HG03095 (cell line): ENCODE measurements around the gene MYH6.
"Not testable (repeated sequence)": the region's sequence is repeated elsewhere in the genome, so short reads cannot be mapped to it uniquely, and the experiment has no call there.

Experiments used
- ATAC-seq: cut with Tn5 transposase; IDR thresholded peaks from one replicate; pipeline ENCODE4 v1.9.1; 2021; ENCODE audit warnings: moderate library complexity; ENCODE audit not compliant: unreplicated experiment

The MYH6 gene

GRCh38 chr14:23399591-23399990, 8.5 kb downstream of the MYH6 start:
- no peak for ATAC-seq

GRCh38 chr14:23399136-23399535, 8.9 kb downstream of the MYH6 start:
- ATAC-seq = no peak

DNA sequence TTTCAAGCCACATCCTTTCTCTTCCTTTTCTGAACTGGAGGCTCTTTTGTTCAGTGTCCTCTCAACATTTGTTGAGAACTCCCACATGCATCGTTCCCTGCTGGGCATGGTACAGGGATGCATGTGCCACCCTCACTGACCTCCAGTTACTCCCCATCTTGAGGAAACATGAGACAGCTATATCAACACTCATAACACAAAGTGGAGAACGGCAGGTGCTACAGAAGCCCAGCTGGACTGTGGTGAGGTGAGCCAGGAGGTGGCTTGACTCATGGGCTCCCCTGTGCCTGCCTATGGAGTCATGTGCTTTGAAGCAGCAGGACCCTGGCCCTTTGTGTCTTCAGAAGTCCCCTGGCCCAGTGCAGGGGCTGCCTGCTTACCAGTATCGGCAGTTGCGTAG, 9.7 kb downstream of the MYH6 start:
- ATAC-seq = no peak

GRCh38 chr14:23396781-23397407, 11.2 kb downstream of the MYH6 start:
- ATAC-seq = no peak

DNA sequence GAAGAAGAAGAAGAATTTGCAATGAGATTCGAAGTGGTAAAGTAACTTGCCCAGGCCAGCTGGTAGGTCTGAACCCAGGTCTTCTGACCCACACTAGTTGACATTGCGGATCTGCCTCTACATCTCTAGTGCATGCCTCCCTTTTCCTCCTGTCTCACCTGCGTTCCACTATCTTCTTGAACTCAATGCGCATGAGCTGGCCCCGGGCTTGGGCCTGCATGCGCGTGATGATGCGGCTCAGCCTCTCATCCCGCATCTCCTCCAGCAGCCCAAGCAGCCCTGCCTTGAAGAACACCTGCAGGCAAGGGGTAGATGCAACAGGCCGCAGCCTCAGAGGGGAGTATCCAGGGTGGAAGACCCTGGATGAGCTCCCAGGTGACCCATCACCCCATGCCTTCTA, 11.9 kb downstream of the MYH6 start:
- ATAC-seq = no peak

GRCh38 chr14:23392613-23393012, 15.5 kb downstream of the MYH6 start:
- ATAC-seq = no peak

DNA sequence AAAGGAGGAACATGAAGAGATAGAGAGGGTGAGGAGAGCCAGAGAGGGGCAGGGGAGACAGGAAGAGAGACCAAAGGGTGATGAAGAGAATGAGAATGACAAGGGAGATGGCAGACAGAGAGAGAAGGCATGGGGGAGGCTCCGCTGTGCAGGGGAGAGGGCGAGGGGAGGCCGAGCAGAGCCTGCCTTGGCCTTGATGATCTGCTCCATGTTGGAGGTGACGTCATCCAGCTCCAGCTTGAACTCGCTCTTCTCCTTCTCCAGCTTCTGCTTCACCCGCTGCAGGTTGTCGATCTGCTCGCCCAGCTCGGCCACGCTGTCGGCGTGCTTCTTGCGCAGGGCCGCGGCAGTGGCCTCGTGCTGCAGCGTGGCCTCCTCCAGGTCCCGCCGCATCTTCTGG, 18.2 kb downstream of the MYH6 start:
- not testable (repeated sequence) for ATAC-seq

DNA sequence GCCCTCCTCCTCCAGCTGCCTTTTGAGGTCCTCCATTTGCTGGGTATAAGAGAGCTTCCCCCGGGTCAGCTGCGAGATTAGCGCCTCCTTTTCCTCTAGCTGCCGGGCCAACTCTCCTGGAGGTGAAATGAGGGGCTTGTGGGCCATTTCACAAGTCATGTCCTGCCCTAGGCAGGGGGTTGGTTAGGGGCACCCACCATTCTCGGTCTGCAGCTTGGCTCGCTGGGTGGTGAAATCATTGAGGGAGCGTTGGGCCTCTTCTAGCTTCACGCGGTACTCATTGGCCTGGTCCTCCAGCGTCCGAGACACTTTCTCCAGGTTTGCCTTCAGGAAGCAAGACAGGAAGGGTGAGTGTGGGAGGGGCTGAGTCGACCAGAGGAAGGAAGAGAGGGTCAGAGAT, 18.7 kb downstream of the MYH6 start:
- ATAC-seq = no peak

DNA sequence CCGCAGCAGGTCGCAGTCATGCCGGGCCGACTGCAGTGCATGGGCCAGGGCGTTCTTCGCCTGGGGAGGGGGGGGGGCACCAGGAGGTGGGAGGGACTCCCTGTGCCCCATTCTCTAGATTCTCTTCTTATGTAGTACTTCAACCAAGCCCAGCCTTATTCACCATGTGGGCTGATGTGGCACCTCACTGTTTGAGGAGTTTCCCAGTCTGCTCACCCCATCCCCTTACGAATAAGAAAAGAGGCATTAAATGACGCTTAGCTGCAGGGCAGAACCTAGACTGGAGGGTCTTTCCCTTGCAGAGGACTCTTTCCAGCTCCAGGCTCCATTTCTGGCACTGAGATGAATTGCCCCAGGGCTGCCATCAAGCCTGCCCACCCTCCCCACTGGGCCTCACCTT, 19.1 kb downstream of the MYH6 start:
- no peak for ATAC-seq

GRCh38 chr14:23387916-23388882, 19.9 kb downstream of the MYH6 start:
- no peak for ATAC-seq

- ATAC-seq = no peak
These were observed 21.1 kb downstream of the MYH6 start for GRCh38 chr14:23386999-23387398.

- not testable (repeated sequence) for ATAC-seq
These were observed 21.8 kb downstream of the MYH6 start for GRCh38 chr14:23386266-23386657.

- no peak for ATAC-seq
These were observed 22.3 kb downstream of the MYH6 start for GRCh38 chr14:23385642-23386265.

DNA sequence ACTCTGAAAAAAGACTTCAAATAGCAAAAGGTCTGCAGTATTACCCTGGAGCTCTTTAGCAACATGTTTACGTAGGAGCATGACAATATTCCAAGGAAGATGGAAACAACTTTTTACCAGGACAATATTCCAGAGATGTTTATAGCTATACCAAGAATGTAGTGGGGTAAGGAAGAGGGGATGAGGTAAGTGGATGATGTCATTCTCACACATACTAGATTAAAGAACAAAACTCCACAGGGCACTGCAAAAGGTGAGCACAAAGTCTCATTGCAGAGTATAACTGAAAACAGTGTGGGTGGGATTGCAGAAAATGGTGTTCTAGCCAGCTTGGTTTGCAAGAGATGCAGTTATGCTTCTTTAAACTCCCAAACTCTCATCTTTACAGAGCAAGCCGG, 22.8 kb downstream of the MYH6 start:
- no peak for ATAC-seq

DNA sequence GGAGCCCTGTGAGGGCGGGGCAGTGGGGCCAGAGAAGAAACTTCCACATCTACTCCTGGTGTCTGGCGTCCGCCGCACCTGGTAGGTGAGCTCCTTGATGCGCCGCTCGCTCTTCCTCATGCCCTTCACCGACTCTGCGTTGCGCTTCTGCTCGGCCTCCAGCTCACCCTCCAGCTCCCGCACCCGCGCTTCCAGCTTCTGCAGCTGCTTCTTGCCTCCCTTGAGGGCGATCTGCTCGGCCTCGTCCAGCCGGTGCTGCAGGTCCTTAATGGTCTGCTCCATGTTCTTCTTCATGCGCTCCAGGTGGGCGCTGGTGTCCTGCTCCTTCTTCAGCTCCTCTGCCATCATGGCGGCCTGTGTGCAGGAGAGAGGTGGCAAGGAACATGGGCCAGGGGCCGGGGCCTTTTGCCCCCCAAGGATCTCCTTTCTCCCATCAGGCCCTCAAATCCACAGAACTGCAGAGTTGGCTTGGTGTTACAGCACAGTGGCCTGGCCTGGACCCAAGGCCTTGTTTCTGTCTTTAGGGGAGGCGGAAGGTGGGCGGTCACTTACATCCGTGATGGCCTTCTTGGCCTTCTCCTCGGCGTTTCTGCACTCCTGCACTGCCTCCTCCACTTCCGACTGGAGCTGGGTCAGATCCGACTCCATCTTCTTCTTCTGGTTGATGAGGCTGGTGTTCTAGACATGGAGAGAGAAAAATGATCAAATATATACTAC, 23.6 kb downstream of the MYH6 start:
- ATAC-seq = no peak

DNA sequence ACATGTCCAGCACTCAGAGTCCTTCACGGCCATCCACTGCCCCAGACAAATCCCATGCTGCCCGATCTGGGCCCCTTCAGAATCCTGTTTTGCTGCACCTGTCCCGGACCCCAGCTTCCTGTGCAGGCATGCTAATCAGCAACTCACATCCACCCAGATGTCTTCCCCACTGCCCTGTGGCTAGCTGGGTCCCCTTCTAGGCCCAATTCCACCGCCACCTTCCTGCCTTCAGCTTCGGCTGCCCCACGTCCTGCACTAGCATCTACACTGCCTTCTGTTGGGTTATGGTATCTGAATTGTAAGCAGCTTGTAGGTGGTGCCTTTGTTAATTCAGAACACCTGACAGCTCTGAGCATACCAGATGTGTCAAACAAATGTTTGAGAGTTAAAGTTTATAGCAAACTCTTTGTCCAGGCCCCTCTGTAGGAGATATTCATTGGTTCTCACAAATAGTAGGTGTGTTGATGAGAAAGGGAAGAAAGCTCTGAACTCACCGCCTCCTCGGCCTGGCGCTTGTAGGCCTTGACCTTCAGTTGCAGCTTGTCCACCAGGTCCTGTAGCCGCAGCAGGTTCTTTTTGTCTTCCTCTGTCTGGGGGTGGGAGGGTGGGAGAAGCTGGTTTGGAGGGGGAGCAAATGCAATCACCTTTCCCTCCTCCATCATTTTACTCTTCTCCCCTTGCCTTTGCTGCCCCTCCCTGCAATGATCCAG, 25.2 kb downstream of the MYH6 start:
- ATAC-seq = no peak

- ATAC-seq = no peak
These were observed 25.8 kb downstream of the MYH6 start for GRCh38 chr14:23382276-23382675.

- ATAC-seq = no peak
These were observed 26.2 kb downstream of the MYH6 start for GRCh38 chr14:23381871-23382270.

DNA sequence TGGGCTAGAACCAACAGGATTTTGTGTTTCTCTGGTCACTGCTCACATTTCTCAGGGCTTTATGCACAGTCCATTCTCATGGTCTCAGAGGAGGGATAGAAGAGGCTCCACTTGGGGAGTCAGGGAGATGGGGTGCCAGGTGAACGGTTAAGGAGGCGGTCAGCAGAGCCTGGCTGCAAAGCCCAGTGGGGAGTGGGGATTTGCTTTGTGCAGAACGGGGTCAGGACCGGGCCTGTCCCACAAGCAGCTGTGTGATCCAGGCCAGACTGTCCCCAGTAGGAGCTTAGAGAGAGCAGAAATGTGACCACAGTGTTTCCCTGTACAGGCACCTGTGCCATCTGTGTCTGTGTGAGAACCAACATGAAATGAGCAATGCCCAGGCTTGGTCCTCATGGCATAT, 27.1 kb downstream of the MYH6 start:
- no peak for ATAC-seq

GRCh38 chr14:23380197-23380914, 27.7 kb downstream of the MYH6 start:
- no peak for ATAC-seq
